Duodenal mucosa (tissue), 2 donors: ENCODE measurements around the gene HOXA2.

Experiments used
- H3K27ac ChIP-seq: one replicate; pipeline ENCODE4 v1.7.0; 2013; ENCODE audit warnings: low read depth, low read length
- H3K27me3 ChIP-seq, 2 donors: one replicate each; pipeline ENCODE4 v1.7.0; 2013; ENCODE audit warnings: low read length in 2 of 2, control low read depth in 1 of 2; ENCODE audit not compliant: insufficient read depth in 2 of 2, control insufficient read depth in 1 of 2
- H3K36me3 ChIP-seq, 2 donors: one replicate each; pipeline ENCODE4 v1.7.0; 2013; ENCODE audit warnings: low read length in 2 of 2, control low read depth in 1 of 2; ENCODE audit not compliant: insufficient read depth in 2 of 2, control insufficient read depth in 1 of 2
- H3K4me1 ChIP-seq, 2 donors: one replicate each; pipeline ENCODE4 v1.7.0; 2013; ENCODE audit warnings: low read length in 2 of 2, control low read depth in 1 of 2; ENCODE audit not compliant: insufficient read depth in 2 of 2, control insufficient read depth in 1 of 2
- H3K4me3 ChIP-seq, 2 donors: one replicate each; pipeline ENCODE4 v1.7.0; 2013; ENCODE audit warnings: low read length in 2 of 2, low read depth in 1 of 2
- H3K9ac ChIP-seq, 2 donors: one replicate each; pipeline ENCODE4 v1.7.0; 2013; ENCODE audit warnings: low read length in 2 of 2, low read depth in 1 of 2
- H3K9me3 ChIP-seq, 2 donors: one replicate each; pipeline ENCODE4 v1.7.0; 2013; ENCODE audit warnings: low read length in 2 of 2, control low read depth in 1 of 2; ENCODE audit not compliant: control insufficient read depth in 1 of 2

HOXA2 gene

DNA sequence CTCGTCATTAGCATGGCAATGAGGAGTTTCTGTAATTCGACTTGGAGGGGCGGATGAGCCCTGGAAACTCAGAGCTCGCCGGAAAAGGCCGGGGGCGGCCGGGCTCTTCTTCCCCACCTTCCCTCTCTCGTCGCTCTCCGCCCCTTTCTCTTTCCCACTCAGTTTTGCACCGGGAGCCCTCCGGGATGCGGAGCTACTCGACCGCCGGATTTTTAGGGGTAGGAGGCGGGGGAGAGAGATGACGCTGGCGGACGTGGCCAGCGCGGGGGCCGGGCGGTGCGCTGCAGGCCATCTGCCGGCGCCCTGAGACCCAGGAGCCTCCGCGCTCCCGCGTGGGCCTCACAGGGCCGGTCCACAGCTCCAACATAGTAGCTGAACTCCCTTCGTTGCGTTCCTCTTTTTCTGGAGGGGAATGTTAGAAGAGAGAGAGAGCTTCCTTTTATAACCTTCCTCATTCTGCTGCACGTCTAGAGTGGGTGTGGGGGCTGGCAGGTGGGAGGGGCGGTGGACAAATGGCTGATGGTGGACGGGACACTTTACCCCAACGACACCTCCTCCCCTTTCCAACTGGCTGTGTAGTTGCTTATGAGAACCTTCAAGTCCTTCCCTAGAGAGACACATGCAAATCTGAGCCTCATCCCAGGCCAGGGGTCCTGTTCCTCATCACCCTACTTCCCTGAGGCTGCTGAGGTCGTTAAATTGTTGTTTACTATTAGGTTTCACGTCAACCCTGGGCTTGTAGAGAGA, 5.5 kb downstream of the HOXA2 start:
- Histone ChIP-seq H3K9me3 (no peaks in the 10 kb centered on the region), H3K27me3 (peaks cover 68 to 82% of the 10 kb centered on the region in 2 donors), H3K27ac (peak overlapping the region; percentile 85), H3K4me1 (peaks cover 17 to 35% of the 10 kb centered on the region in 2 donors), H3K36me3 (peaks cover 0 to 3% of the 10 kb centered on the region in 2 donors), H3K4me3 (peak overlapping the region; percentile 78 to 87), H3K9ac (peak overlapping the region; percentile 71 to 84)

- peaks cover 60 to 82% of the 10 kb centered on the region in 2 donors for H3K27me3 ChIP-seq
- H3K9me3 ChIP-seq = no peaks in the 10 kb centered on the region
- H3K36me3 ChIP-seq = peaks cover 0 to 3% of the 10 kb centered on the region in 2 donors
- H3K4me1 ChIP-seq = peaks cover 17 to 35% of the 10 kb centered on the region in 2 donors
- peak within 1 kb of the TSS; percentile 78 to 87 for H3K4me3 ChIP-seq
- peak within 1 kb of the TSS; percentile 85 for H3K27ac ChIP-seq
- peak within 1 kb of the TSS; percentile 71 to 84 for H3K9ac ChIP-seq
Observed at GRCh38 chr7:27095897-27096767, 6.4 kb downstream of the HOXA2 start, which contains the start of gene HOXA1. TSS of gene HOXA1 (minus strand) at chr7:27096000. CDS start at chr7:27095912, 88 bp downstream.

- H3K4me3 ChIP-seq = peak overlapping the region; percentile 78 to 87
- peak overlapping the region in 1 of 2 donors; percentile 37 for H3K9ac ChIP-seq
- H3K27ac ChIP-seq = no peak overlapping the region
- peaks cover 55 to 82% of the 10 kb centered on the region in 2 donors for H3K27me3 ChIP-seq
- peaks cover 0 to 3% of the 10 kb centered on the region in 2 donors for H3K36me3 ChIP-seq
- peaks cover 17 to 35% of the 10 kb centered on the region in 2 donors for H3K4me1 ChIP-seq
- no peaks in the 10 kb centered on the region for H3K9me3 ChIP-seq
Observed at GRCh38 chr7:27095050-27095896, 7.2 kb downstream of the HOXA2 start.

DNA sequence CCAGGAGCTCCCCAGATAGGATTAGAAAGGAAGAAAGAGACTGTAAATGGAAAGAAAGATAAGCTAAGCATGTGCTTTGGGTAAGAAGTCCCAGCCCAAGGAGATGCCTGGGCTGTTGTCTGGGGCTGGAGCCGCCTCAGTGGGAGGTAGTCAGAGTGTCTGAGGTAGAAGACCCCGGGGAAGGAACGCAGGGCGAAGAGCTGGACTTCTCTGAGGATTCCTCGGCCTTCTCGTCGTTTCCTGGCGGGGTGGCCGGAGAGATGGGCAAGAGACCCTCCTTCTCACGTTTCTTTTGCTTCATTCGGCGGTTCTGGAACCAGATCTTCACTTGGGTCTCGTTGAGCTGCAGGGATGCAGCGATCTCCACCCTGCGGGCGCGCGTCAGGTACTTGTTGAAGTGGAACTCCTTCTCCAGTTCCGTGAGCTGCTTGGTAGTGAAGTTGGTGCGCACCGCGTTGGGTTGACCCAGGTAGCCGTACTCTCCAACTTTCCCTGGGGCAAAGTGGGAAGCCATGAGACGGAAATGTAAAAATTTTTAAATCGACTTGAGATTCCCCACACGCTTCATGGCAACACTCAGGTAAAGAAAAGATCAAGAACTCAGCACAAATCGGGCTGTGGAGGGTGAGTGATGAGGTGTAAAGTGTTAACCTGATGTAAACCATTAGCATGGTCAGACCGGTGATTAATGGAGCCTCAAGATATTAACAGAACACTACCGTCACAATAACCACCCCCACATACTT, 8.0 kb downstream of the HOXA2 start:
- Histone ChIP-seq H3K4me1 (peaks cover 14 to 35% of the 10 kb centered on the region in 2 donors), H3K27me3 (peaks cover 55 to 79% of the 10 kb centered on the region in 2 donors), H3K27ac (no peak overlapping the region), H3K9ac (no peak overlapping the region), H3K36me3 (peaks cover 0 to 3% of the 10 kb centered on the region in 2 donors), H3K4me3 (no peak overlapping the region), H3K9me3 (no peaks in the 10 kb centered on the region)

- Histone ChIP-seq H3K9me3 (no peaks in the 10 kb centered on the region), H3K9ac (no peak overlapping the region), H3K4me3 (no peak overlapping the region), H3K27me3 (peaks cover 55 to 79% of the 10 kb centered on the region in 2 donors), H3K4me1 (peaks cover 3 to 27% of the 10 kb centered on the region in 2 donors), H3K36me3 (no peaks in the 10 kb centered on the region), H3K27ac (no peak overlapping the region)
Observed at GRCh38 chr7:27093184-27093895, 9.1 kb downstream of the HOXA2 start.

- peaks cover 54 to 78% of the 10 kb centered on the region in 2 donors for H3K27me3 ChIP-seq
Observed at GRCh38 chr7:27092819-27093110, 9.7 kb downstream of the HOXA2 start.

GRCh38 chr7:27091941-27092818, 10.3 kb downstream of the HOXA2 start:
- Histone ChIP-seq H3K36me3 (no peaks in the 10 kb centered on the region), H3K9me3 (no peaks in the 10 kb centered on the region), H3K9ac (no peak overlapping the region), H3K4me3 (no peak overlapping the region), H3K27me3 (peaks cover 48 to 77% of the 10 kb centered on the region in 2 donors), H3K27ac (no peak overlapping the region), H3K4me1 (peaks cover 0 to 19% of the 10 kb centered on the region in 2 donors)

More at GRCh38 chr7:27092819-27093110, 9.7 kb downstream of the HOXA2 start:
- Histone ChIP-seq H3K4me1 (peaks cover 0 to 25% of the 10 kb centered on the region in 2 donors), H3K9me3 (no peaks in the 10 kb centered on the region), H3K4me3 (no peak overlapping the region), H3K9ac (no peak overlapping the region), H3K36me3 (no peaks in the 10 kb centered on the region), H3K27ac (no peak overlapping the region)

- H3K27me3 ChIP-seq = peaks cover 40 to 73% of the 10 kb centered on the region in 2 donors
- no peaks in the 10 kb centered on the region for H3K36me3 ChIP-seq
- peaks cover 0 to 9% of the 10 kb centered on the region in 2 donors for H3K4me1 ChIP-seq
- H3K27ac ChIP-seq = no peak overlapping the region
- no peak overlapping the region for H3K9ac ChIP-seq
- H3K4me3 ChIP-seq = no peak overlapping the region
- H3K9me3 ChIP-seq = no peaks in the 10 kb centered on the region
Observed at GRCh38 chr7:27091105-27091504, 11.4 kb downstream of the HOXA2 start.
